NCI-H2029 treated with DMSO at 0.1 percent for 48 hours (cell line): Measurements from ENCODE around the gene POMZP3.
"Not testable (repeated sequence)": the region's sequence is repeated elsewhere in the genome, so short reads cannot be mapped to it uniquely, and the experiment has no call there.

ENCODE experiments used
- DNase-seq: peaks from one replicate; lab custom pipeline; 2025; lab: John Stamatoyannopoulos, UW

Gene POMZP3

GRCh38 chr7:76626989-76627642 is at the start of gene POMZP3:
Gene POMZP3, minus strand, starts transcription at chr7:76627279. Its CDS starts 1,215 bp downstream, at chr7:76626064.
- not testable (repeated sequence) for DNase-seq

GRCh38 chr7:76675783-76676182 is 48.7 kb upstream of the POMZP3 start:
- not testable (repeated sequence) for DNase-seq

GRCh38 chr7:76673346-76673745 is 46.3 kb upstream of the POMZP3 start:
- DNase-seq = not testable (repeated sequence)

GRCh38 chr7:76659212-76659611 is 32.1 kb upstream of the POMZP3 start:
- DNase-seq = not testable (repeated sequence)

GRCh38 chr7:76656425-76656824 is 29.3 kb upstream of the POMZP3 start:
- not testable (repeated sequence) for DNase-seq

GRCh38 chr7:76642620-76643019 is 15.5 kb upstream of the POMZP3 start:
- not testable (repeated sequence) for DNase-seq

GRCh38 chr7:76637061-76637691 is 10.1 kb upstream of the POMZP3 start:
- DNase-seq = not testable (repeated sequence)

GRCh38 chr7:76626581-76626980 is 498 bp downstream of the POMZP3 start:
- not testable (repeated sequence) for DNase-seq

- not testable (repeated sequence) for DNase-seq
These were observed 7.5 kb downstream of the POMZP3 start for GRCh38 chr7:76619439-76620190.

- not testable (repeated sequence) for DNase-seq
These were observed 13.3 kb downstream of the POMZP3 start for GRCh38 chr7:76613783-76614182.

- not testable (repeated sequence) for DNase-seq
These were observed 14.8 kb downstream of the POMZP3 start for GRCh38 chr7:76612232-76612631.

- not testable (repeated sequence) for DNase-seq
These were observed 17.2 kb downstream of the POMZP3 start for GRCh38 chr7:76609864-76610263.

- not testable (repeated sequence) for DNase-seq
These were observed 18.6 kb downstream of the POMZP3 start for GRCh38 chr7:76608469-76608868.

GRCh38 chr7:76606027-76606426 is 21.1 kb downstream of the POMZP3 start:
- not testable (repeated sequence) for DNase-seq

GRCh38 chr7:76600650-76601049 is 26.4 kb downstream of the POMZP3 start:
- not testable (repeated sequence) for DNase-seq

GRCh38 chr7:76600116-76600482 is 27.0 kb downstream of the POMZP3 start:
- not testable (repeated sequence) for DNase-seq

GRCh38 chr7:76598590-76599264 is 28.4 kb downstream of the POMZP3 start:
- not testable (repeated sequence) for DNase-seq

GRCh38 chr7:76597288-76597687 is 29.8 kb downstream of the POMZP3 start:
- DNase-seq = not testable (repeated sequence)

GRCh38 chr7:76592694-76593093 is 34.4 kb downstream of the POMZP3 start:
- DNase-seq = not testable (repeated sequence)

- DNase-seq = not testable (repeated sequence)
These were observed 35.3 kb downstream of the POMZP3 start for GRCh38 chr7:76591602-76592304.

- DNase-seq = not testable (repeated sequence)
These were observed 36.0 kb downstream of the POMZP3 start for GRCh38 chr7:76591033-76591432.
